Smooth muscle cell (in vitro differentiated cells): Measurements from ENCODE around the gene MYORG. TPM values are rescaled to one million over a fixed set of nuclear protein-coding genes. Genes with fewer than 3 reads are reported as not detected.

ENCODE experiments used
- DNase-seq: peaks from one replicate; lab custom pipeline; 2025; ENCODE audit not compliant: unreplicated experiment; lab: John Stamatoyannopoulos, UW
- H2AFZ ChIP-seq: fragments of 200-600 bp; sonication (generic); 2 replicates; pipeline ENCODE4 v1.6.0; 2016; ENCODE audit warnings: antibody characterized with exemption, low read depth, mild to moderate bottlenecking
- H3F3A ChIP-seq: fragments of 200-600 bp; sonication (generic); 2 replicates; pipeline ENCODE4 v1.6.0; 2017; ENCODE audit warnings: antibody characterized with exemption, low read depth
- H3K27ac ChIP-seq: fragments of 200-600 bp; sonication (generic); 2 replicates; pipeline ENCODE4 v1.5.1; 2016; ENCODE audit warnings: low read depth, mild to moderate bottlenecking
- H3K27me3 ChIP-seq: fragments of 200-600 bp; sonication (generic); 2 replicates; pipeline ENCODE4 v1.6.1; 2016; ENCODE audit warnings: low read depth, mild to moderate bottlenecking
- H3K36me3 ChIP-seq: fragments of 200-600 bp; sonication (generic); 2 replicates; pipeline ENCODE4 v1.5.1; 2016; ENCODE audit warnings: low read depth
- H3K4me1 ChIP-seq: fragments of 200-600 bp; sonication (generic); 2 replicates; pipeline ENCODE4 v1.5.1; 2016; ENCODE audit warnings: low read depth
- H3K4me2 ChIP-seq: fragments of 200-600 bp; sonication (generic); 2 replicates; pipeline ENCODE4 v1.6.0; 2016; ENCODE audit warnings: mild to moderate bottlenecking
- H3K4me3 ChIP-seq: fragments of 200-600 bp; sonication (generic); 2 replicates; pipeline ENCODE4 v1.5.1; 2016; ENCODE audit warnings: mild to moderate bottlenecking
- H3K79me2 ChIP-seq: fragments of 200-600 bp; sonication (generic); 2 replicates; pipeline ENCODE4 v1.6.0; 2016; ENCODE audit warnings: low read depth, mild to moderate bottlenecking
- H3K9ac ChIP-seq: fragments of 200-600 bp; sonication (generic); 2 replicates; pipeline ENCODE4 v1.6.0; 2016; ENCODE audit warnings: low read depth
- H3K9me3 ChIP-seq: fragments of 200-600 bp; sonication (generic); replicated peaks from 2 replicates; pipeline ENCODE4 v1.5.1; 2016; ENCODE audit warnings: low read depth
- H4K20me1 ChIP-seq: fragments of 200-600 bp; sonication (generic); 2 replicates; pipeline ENCODE4 v1.6.0; 2016; ENCODE audit warnings: low read depth
- WGBS: methylation state at CpG from one replicate; pipeline ENCODE4 v1.1.7; 2016; ENCODE audit warnings: low lambda C conversion rate; 5-methylcytosine and 5-hydroxymethylcytosine counted together
- polyA plus RNA-seq: library from polyadenylated mRNA; unstranded; fragments of >200 nt; fragmentation: Nextera tagmentation; extraction: Ambion mirVana; gene quantifications from 2 replicates; pipeline ENCODE4 v1.2.1, GENCODE V29; 2016
- total RNA-seq: library from RNA; depleted of rRNA; stranded (reverse); fragments of >200 nt; gene quantifications from 2 replicates; pipeline ENCODE4 v1.2.3, GENCODE V29; 2014
- TF ChIP-seq, protein P1 (sequence below): fragments of 200-600 bp; sonication (generic); IDR thresholded peaks from 2 replicates; pipeline ENCODE4 v1.5.1; 2017; ENCODE audit warnings: borderline replicate concordance, mild to moderate bottlenecking, antibody characterized with exemption; ENCODE audit not compliant: insufficient read depth, poor library complexity, severe bottlenecking

MYORG gene
- total and polyA plus RNA-seq, 2 experiments from 2014 or later = 4.2 to 5.2 TPM

DNA sequence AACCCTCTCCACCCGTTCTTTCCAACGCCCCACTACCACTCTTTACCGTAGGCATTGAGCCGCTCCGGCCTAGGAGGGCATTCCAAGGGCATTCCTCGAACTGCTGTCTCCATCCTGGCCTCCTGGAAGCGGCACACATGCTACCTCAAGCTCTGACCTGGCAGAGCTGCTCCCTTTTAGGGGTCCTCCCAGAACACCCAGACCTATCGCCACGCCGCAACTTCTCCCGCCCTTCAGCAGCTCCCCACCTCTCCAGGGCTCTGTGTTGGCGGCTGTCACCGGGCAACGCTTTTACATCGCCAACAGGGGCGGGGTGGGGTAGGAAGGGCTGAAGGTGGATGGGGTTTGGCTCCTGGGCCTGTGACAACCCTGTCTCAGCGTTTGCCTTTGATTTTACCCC, 4.6 kb upstream of the MYORG start:
- Histone ChIP-seq H3K4me1 (no peaks in the 10 kb centered on the region), H3K27ac (no peak overlapping the region), H3K4me3 (peak overlapping the region; percentile 50), H3K4me2 (peak overlapping the region; percentile 84), H3K79me2 (no peaks in the 10 kb centered on the region), H3K27me3 (peaks cover 11% of the 10 kb centered on the region), H4K20me1 (no peaks in the 10 kb centered on the region), H3K9me3 (no peaks in the 10 kb centered on the region), H3K36me3 (no peaks in the 10 kb centered on the region), H2AFZ (peak overlapping the region; percentile 79), H3F3A (no peaks in the 10 kb centered on the region), H3K9ac (no peak overlapping the region)
- TF ChIP-seq, protein P1, sequence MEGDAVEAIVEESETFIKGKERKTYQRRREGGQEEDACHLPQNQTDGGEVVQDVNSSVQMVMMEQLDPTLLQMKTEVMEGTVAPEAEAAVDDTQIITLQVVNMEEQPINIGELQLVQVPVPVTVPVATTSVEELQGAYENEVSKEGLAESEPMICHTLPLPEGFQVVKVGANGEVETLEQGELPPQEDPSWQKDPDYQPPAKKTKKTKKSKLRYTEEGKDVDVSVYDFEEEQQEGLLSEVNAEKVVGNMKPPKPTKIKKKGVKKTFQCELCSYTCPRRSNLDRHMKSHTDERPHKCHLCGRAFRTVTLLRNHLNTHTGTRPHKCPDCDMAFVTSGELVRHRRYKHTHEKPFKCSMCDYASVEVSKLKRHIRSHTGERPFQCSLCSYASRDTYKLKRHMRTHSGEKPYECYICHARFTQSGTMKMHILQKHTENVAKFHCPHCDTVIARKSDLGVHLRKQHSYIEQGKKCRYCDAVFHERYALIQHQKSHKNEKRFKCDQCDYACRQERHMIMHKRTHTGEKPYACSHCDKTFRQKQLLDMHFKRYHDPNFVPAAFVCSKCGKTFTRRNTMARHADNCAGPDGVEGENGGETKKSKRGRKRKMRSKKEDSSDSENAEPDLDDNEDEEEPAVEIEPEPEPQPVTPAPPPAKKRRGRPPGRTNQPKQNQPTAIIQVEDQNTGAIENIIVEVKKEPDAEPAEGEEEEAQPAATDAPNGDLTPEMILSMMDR = no peak
- DNase-seq = no peak
- 31% methylated on average over 17 of the region's 17 CpGs for WGBS

DNA sequence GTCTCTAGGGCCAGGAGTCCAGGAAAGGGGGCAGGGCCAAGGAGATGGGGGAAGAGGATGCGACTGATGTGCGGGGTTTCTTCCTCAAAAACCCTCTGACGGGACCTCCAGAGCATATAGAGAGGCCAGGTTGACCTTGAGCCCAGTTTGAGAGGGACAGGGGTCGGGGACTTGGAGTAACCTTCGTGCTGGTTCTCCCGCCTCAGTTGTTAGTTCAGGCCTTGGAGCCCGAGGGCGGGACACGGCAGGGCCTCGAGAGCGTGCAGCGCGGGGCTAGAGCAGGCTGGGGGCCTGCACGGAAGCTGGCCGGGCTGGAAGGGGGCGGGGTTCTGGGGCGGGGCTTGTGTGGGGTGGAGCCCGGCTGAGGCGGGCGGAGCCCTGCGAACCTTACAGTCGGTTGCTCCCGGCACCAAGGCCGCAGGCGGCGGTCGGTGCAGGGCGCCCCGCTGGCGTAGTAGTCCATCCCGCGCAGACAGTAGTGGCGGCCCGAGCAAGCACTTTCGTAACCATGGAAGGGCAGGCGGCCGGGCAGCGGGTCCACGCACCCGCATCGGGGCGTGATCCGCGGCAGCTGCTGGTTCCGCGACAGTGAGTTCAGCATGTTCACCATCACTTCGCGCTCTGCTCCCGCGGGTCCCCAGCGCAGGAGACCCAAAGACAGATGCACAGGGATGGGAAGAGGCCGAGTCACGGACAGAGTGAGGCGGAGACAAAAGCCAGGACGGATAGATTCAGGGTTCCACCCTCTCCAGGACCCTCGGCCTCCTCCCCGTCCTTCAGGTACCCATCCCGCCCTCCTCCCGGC, 4.0 kb upstream of the MYORG start:
- Histone ChIP-seq H4K20me1 (no peaks in the 10 kb centered on the region), H2AFZ (peak overlapping the region; percentile 79), H3K9ac (no peak overlapping the region), H3K27me3 (peaks cover 11% of the 10 kb centered on the region), H3K9me3 (no peaks in the 10 kb centered on the region), H3K79me2 (no peaks in the 10 kb centered on the region), H3K4me3 (peak overlapping the region; percentile 50), H3K36me3 (no peaks in the 10 kb centered on the region), H3K4me1 (no peaks in the 10 kb centered on the region), H3F3A (no peaks in the 10 kb centered on the region), H3K27ac (no peak overlapping the region), H3K4me2 (peak overlapping the region; percentile 84)
- 2% methylated on average over 28 of the region's 59 CpGs for WGBS
- DNase-seq = peak; percentile 70
- TF ChIP-seq, protein P1 = no peak

DNA sequence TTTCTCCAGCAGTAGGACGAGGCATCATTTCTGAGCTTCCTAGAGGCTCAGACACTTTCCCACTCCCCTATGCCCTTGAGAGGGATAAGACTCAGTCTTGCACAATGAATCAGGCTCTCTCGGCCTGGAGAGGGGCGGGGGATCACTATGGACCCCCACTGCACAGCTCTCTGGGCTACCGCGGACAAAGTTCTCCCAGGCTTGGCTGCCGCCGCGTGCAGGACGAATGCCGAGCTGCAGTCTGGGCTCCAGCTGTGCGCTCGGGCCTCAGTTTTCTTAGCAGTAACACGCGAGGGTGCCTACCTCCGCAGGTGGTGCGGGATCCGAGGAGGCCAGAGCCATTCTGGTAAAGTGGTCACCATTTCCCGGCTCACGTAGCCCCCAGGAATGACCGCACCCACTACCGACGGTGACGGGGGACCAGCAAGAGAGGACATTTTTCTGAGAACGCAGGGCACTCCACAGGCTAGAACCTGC, 3.4 kb upstream of the MYORG start:
- no peaks in the 10 kb centered on the region for H3K9me3 ChIP-seq
- no peak overlapping the region for H3K27ac ChIP-seq
- H3K4me3 ChIP-seq = peak overlapping the region; percentile 50
- TF ChIP-seq, protein P1 = no peak
- no peaks in the 10 kb centered on the region for H3K4me1 ChIP-seq
- DNase-seq = no peak
- peaks cover 11% of the 10 kb centered on the region for H3K27me3 ChIP-seq
- H3K79me2 ChIP-seq = no peaks in the 10 kb centered on the region
- H3K36me3 ChIP-seq = no peaks in the 10 kb centered on the region
- H2AFZ ChIP-seq = no peak overlapping the region
- peak overlapping the region; percentile 84 for H3K4me2 ChIP-seq
- no peak overlapping the region for H3K9ac ChIP-seq
- 7% methylated on average over 24 of the region's 24 CpGs for WGBS
- H3F3A ChIP-seq = no peaks in the 10 kb centered on the region
- no peaks in the 10 kb centered on the region for H4K20me1 ChIP-seq
